ENCODE measurements around the gene TYMS.

TYMS gene

DNA sequence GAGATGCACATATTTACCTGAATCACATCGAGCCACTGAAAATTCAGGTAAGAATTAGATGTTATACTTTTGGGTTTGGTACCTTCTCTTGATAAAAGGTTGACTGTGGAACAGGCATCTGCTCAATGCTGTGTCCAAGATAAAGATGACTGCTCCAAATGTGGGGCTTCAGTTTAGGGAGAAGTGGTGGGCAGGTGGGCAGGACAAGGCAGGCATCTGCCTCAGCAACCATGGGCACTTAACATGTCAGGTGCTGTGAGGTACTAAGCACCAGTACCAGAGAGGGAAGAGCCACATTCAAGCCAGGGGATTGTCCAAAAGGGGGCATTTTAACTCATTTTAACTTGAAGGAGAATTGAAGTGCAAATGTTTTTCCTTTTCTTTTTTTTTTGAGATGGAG is 14.0 kb downstream of the TYMS start:
- TF ChIP-seq RARB (CRISPR knock-in tag; IDR thresholded peaks at IDR 0.05) = no peak
- TF ChIP-seq ZFP3 (CRISPR knock-in tag; IDR thresholded peaks at IDR 0.05) = no peak
- TF ChIP-seq, protein P1, sequence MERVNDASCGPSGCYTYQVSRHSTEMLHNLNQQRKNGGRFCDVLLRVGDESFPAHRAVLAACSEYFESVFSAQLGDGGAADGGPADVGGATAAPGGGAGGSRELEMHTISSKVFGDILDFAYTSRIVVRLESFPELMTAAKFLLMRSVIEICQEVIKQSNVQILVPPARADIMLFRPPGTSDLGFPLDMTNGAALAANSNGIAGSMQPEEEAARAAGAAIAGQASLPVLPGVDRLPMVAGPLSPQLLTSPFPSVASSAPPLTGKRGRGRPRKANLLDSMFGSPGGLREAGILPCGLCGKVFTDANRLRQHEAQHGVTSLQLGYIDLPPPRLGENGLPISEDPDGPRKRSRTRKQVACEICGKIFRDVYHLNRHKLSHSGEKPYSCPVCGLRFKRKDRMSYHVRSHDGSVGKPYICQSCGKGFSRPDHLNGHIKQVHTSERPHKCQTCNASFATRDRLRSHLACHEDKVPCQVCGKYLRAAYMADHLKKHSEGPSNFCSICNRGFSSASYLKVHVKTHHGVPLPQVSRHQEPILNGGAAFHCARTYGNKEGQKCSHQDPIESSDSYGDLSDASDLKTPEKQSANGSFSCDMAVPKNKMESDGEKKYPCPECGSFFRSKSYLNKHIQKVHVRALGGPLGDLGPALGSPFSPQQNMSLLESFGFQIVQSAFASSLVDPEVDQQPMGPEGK (CRISPR knock-in tag; IDR thresholded peaks at IDR 0.05; ENCODE audit: borderline replicate concordance) = no peak
- TF ChIP-seq ZNF565 (CRISPR knock-in tag; conservative IDR thresholded peaks at IDR 0.05; ENCODE audit: low read depth) = no peak
- no peak for TF ChIP-seq PPARA (CRISPR knock-in tag; IDR thresholded peaks at IDR 0.05; ENCODE audit: borderline replicate concordance)
- no peak for TF ChIP-seq ARNTL (CRISPR knock-in tag; IDR thresholded peaks at IDR 0.05; ENCODE audit: borderline replicate concordance, low read depth)
- TF ChIP-seq, protein P2, sequence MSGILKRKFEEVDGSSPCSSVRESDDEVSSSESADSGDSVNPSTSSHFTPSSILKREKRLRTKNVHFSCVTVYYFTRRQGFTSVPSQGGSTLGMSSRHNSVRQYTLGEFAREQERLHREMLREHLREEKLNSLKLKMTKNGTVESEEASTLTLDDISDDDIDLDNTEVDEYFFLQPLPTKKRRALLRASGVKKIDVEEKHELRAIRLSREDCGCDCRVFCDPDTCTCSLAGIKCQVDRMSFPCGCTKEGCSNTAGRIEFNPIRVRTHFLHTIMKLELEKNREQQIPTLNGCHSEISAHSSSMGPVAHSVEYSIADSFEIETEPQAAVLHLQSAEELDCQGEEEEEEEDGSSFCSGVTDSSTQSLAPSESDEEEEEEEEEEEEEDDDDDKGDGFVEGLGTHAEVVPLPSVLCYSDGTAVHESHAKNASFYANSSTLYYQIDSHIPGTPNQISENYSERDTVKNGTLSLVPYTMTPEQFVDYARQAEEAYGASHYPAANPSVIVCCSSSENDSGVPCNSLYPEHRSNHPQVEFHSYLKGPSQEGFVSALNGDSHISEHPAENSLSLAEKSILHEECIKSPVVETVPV (CRISPR knock-in tag; IDR thresholded peaks at IDR 0.05) = no peak
- no peak for TF ChIP-seq OSR1 (CRISPR knock-in tag; IDR thresholded peaks at IDR 0.05)
- no peak for TF ChIP-seq GLIS3 (CRISPR knock-in tag; IDR thresholded peaks at IDR 0.05)
- TF ChIP-seq ZNF70 (CRISPR knock-in tag; IDR thresholded peaks at IDR 0.05) = no peak
- TF ChIP-seq ZC3H10 (CRISPR knock-in tag; IDR thresholded peaks at IDR 0.05) = no peak
- TF ChIP-seq, protein P3, sequence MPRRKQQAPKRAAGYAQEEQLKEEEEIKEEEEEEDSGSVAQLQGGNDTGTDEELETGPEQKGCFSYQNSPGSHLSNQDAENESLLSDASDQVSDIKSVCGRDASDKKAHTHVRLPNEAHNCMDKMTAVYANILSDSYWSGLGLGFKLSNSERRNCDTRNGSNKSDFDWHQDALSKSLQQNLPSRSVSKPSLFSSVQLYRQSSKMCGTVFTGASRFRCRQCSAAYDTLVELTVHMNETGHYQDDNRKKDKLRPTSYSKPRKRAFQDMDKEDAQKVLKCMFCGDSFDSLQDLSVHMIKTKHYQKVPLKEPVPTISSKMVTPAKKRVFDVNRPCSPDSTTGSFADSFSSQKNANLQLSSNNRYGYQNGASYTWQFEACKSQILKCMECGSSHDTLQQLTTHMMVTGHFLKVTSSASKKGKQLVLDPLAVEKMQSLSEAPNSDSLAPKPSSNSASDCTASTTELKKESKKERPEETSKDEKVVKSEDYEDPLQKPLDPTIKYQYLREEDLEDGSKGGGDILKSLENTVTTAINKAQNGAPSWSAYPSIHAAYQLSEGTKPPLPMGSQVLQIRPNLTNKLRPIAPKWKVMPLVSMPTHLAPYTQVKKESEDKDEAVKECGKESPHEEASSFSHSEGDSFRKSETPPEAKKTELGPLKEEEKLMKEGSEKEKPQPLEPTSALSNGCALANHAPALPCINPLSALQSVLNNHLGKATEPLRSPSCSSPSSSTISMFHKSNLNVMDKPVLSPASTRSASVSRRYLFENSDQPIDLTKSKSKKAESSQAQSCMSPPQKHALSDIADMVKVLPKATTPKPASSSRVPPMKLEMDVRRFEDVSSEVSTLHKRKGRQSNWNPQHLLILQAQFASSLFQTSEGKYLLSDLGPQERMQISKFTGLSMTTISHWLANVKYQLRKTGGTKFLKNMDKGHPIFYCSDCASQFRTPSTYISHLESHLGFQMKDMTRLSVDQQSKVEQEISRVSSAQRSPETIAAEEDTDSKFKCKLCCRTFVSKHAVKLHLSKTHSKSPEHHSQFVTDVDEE (CRISPR knock-in tag; IDR thresholded peaks at IDR 0.05) = no peak
- no peak for TF ChIP-seq TCF4 (CRISPR knock-in tag; IDR thresholded peaks at IDR 0.05; ENCODE audit: borderline replicate concordance)
- TF ChIP-seq, protein P4, sequence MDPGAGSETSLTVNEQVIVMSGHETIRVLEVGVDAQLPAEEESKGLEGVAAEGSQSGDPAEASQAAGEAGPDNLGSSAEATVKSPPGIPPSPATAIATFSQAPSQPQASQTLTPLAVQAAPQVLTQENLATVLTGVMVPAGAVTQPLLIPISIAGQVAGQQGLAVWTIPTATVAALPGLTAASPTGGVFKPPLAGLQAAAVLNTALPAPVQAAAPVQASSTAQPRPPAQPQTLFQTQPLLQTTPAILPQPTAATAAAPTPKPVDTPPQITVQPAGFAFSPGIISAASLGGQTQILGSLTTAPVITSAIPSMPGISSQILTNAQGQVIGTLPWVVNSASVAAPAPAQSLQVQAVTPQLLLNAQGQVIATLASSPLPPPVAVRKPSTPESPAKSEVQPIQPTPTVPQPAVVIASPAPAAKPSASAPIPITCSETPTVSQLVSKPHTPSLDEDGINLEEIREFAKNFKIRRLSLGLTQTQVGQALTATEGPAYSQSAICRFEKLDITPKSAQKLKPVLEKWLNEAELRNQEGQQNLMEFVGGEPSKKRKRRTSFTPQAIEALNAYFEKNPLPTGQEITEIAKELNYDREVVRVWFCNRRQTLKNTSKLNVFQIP (CRISPR knock-in tag; IDR thresholded peaks at IDR 0.05; ENCODE audit: borderline replicate concordance, low read depth) = no peak
- TF ChIP-seq, protein P5, sequence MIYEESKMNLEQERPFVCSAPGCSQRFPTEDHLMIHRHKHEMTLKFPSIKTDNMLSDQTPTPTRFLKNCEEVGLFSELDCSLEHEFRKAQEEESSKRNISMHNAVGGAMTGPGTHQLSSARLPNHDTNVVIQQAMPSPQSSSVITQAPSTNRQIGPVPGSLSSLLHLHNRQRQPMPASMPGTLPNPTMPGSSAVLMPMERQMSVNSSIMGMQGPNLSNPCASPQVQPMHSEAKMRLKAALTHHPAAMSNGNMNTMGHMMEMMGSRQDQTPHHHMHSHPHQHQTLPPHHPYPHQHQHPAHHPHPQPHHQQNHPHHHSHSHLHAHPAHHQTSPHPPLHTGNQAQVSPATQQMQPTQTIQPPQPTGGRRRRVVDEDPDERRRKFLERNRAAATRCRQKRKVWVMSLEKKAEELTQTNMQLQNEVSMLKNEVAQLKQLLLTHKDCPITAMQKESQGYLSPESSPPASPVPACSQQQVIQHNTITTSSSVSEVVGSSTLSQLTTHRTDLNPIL (CRISPR knock-in tag; IDR thresholded peaks at IDR 0.05; ENCODE audit: low read depth) = no peak
- no peak for TF ChIP-seq ZNF8 (CRISPR knock-in tag; IDR thresholded peaks at IDR 0.05)
- ATAC-seq = no peak

DNA sequence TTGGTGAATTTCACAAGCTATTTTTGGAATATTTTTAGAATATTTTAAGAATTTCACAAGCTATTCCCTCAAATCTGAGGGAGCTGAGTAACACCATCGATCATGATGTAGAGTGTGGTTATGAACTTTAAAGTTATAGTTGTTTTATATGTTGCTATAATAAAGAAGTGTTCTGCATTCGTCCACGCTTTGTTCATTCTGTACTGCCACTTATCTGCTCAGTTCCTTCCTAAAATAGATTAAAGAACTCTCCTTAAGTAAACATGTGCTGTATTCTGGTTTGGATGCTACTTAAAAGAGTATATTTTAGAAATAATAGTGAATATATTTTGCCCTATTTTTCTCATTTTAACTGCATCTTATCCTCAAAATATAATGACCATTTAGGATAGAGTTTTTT is 15.9 kb downstream of the TYMS start:
- no peak for TF ChIP-seq OSR1 (CRISPR knock-in tag; IDR thresholded peaks at IDR 0.05)
- no peak for TF ChIP-seq SNAI2 (CRISPR knock-in tag; IDR thresholded peaks at IDR 0.05)
- TF ChIP-seq ZNF70 (CRISPR knock-in tag; IDR thresholded peaks at IDR 0.05) = no peak
- TF ChIP-seq ZC3H10 (CRISPR knock-in tag; IDR thresholded peaks at IDR 0.05) = no peak
- TF ChIP-seq BACH2 (CRISPR knock-in tag; IDR thresholded peaks at IDR 0.05; ENCODE audit: borderline replicate concordance) = no peak
- TF ChIP-seq, protein P2 (CRISPR knock-in tag; IDR thresholded peaks at IDR 0.05) = no peak
- TF ChIP-seq TOX (CRISPR knock-in tag; IDR thresholded peaks at IDR 0.05; ENCODE audit: borderline replicate concordance) = no peak
- TF ChIP-seq ISL1 (CRISPR knock-in tag; IDR thresholded peaks at IDR 0.05) = no peak
- TF ChIP-seq TCF4 (CRISPR knock-in tag; IDR thresholded peaks at IDR 0.05; ENCODE audit: borderline replicate concordance) = no peak
- TF ChIP-seq CSDC2 (CRISPR knock-in tag; IDR thresholded peaks at IDR 0.05) = no peak
- TF ChIP-seq, protein P5 (CRISPR knock-in tag; IDR thresholded peaks at IDR 0.05; ENCODE audit: low read depth) = no peak
- no peak for TF ChIP-seq PPARA (CRISPR knock-in tag; IDR thresholded peaks at IDR 0.05; ENCODE audit: borderline replicate concordance)
- no peak for TF ChIP-seq ARNTL (CRISPR knock-in tag; IDR thresholded peaks at IDR 0.05; ENCODE audit: borderline replicate concordance, low read depth)
- TF ChIP-seq, protein P3 (CRISPR knock-in tag; IDR thresholded peaks at IDR 0.05) = no peak
- TF ChIP-seq, protein P1 (CRISPR knock-in tag; IDR thresholded peaks at IDR 0.05; ENCODE audit: borderline replicate concordance) = no peak
- no peak for ATAC-seq
